ENCODE measurements around the gene MAPK4.

The MAPK4 gene

DNA sequence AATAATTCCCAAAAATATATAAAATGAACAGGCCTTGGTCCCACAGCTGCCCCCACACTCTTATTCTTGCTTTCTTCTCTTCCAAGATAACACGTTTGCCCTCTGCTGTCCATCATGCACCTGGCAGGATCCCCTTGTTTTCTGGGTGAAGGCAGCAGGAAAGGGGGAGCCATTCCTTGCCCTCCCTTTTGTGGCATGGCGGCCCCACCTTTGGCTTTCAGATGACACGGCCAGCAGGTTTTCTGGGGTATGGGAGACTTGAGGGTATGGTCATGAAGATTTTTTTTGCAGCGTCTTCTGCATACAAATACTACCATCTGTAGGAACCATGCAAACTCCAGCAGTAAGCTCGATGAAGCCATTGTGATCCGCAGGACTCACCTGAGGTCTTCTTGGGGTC, 118.8 kb downstream of the MAPK4 start (continued):
- TF ChIP-seq, protein P1, sequence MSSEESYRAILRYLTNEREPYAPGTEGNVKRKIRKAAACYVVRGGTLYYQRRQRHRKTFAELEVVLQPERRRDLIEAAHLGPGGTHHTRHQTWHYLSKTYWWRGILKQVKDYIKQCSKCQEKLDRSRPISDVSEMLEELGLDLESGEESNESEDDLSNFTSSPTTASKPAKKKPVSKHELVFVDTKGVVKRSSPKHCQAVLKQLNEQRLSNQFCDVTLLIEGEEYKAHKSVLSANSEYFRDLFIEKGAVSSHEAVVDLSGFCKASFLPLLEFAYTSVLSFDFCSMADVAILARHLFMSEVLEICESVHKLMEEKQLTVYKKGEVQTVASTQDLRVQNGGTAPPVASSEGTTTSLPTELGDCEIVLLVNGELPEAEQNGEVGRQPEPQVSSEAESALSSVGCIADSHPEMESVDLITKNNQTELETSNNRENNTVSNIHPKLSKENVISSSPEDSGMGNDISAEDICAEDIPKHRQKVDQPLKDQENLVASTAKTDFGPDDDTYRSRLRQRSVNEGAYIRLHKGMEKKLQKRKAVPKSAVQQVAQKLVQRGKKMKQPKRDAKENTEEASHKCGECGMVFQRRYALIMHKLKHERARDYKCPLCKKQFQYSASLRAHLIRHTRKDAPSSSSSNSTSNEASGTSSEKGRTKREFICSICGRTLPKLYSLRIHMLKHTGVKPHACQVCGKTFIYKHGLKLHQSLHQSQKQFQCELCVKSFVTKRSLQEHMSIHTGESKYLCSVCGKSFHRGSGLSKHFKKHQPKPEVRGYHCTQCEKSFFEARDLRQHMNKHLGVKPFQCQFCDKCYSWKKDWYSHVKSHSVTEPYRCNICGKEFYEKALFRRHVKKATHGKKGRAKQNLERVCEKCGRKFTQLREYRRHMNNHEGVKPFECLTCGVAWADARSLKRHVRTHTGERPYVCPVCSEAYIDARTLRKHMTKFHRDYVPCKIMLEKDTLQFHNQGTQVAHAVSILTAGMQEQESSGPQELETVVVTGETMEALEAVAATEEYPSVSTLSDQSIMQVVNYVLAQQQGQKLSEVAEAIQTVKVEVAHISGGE (tag by site-specific recombination; conservative IDR thresholded peaks at IDR 0.05; ENCODE audit: low read depth), result no peak
- no peak for TF ChIP-seq ZFP69B (tag by site-specific recombination; IDR thresholded peaks at IDR 0.05)

DNA sequence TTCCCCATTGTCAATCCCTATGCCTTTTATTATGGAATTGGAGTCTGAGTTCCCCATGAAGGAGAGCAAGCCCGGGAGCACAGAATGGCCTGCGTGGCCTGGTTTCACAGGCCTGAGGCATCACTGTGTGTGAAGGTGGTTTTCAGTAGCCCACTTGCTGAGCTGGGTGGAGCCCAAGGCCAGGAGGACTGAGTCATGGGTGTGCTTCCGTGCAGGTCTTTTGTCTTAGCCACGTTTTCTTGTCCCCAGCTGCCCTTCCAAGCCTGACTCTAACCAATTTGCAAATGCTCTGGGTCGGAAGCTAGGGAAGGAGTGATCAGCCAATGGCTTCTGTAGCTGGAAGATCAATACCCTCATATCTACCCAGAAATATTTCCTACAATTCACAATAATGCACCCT, 119.2 kb downstream of the MAPK4 start:
- no peaks in the 10 kb centered on the region for H3K9me3 ChIP-seq (ENCODE audit: control insufficient read depth, insufficient read depth, low read depth, low read length)
- POLR2A ChIA-PET, result interaction anchor here (1.2 kb wide), 1 partner anchor 120 kb away, joined by 5 read pairs; the partner anchor contains the start of gene MAPK4
- 0 out of 2 replicates have a peak, but pooled peaks cover 3% of the 10 kb centered on the region for H3K4me1 ChIP-seq (ENCODE audit: control insufficient read depth, insufficient read depth, low read length)
- CTCF ChIA-PET, result no interaction called here
- TF ChIP-seq TRIM28 (IDR thresholded peaks at IDR 0.05; ENCODE audit: borderline replicate concordance, low read length) (no peak), ZNF660 (tag by site-specific recombination; IDR thresholded peaks at IDR 0.05) (no peak), ZNF560 (tag by site-specific recombination; IDR thresholded peaks at IDR 0.05; ENCODE audit: borderline replicate concordance) (no peak), KLF7 (tag by site-specific recombination; IDR thresholded peaks at IDR 0.05; ENCODE audit: borderline replicate concordance) (no peak), REPIN1 (tag by site-specific recombination; IDR thresholded peaks at IDR 0.05; ENCODE audit: low read depth) (no peak), ZNF169 (tag by site-specific recombination; IDR thresholded peaks at IDR 0.05) (no peak), ZBTB21 (tag by site-specific recombination; IDR thresholded peaks at IDR 0.05) (no peak)
- TF ChIP-seq, protein P2, sequence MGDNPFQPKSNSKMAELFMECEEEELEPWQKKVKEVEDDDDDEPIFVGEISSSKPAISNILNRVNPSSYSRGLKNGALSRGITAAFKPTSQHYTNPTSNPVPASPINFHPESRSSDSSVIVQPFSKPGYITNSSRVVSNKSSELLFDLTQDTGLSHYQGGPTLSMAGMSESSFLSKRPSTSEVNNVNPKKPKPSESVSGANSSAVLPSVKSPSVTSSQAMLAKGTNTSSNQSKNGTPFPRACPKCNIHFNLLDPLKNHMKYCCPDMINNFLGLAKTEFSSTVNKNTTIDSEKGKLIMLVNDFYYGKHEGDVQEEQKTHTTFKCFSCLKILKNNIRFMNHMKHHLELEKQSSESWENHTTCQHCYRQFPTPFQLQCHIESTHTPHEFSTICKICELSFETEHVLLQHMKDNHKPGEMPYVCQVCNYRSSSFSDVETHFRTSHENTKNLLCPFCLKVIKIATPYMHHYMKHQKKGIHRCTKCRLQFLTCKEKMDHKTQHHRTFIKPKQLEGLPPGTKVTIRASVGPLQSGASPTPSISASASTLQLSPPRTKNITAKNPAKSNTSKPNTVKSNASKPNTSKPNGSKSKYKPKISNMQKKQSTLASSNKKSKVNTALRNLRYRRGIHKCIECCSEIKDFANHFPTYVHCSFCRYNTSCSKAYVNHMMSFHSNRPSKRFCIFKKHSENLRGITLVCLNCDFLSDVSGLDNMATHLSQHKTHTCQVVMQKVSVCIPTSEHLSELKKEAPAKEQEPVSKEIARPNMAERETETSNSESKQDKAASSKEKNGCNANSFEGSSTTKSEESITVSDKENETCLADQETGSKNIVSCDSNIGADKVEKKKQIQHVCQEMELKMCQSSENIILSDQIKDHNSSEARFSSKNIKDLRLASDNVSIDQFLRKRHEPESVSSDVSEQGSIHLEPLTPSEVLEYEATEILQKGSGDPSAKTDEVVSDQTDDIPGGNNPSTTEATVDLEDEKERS (tag by site-specific recombination; IDR thresholded peaks at IDR 0.05), result no peak
- H3K27ac ChIP-seq (ENCODE audit: extremely low read depth, low read depth, low read length), result no peak overlapping the region
- no peak overlapping the region for H3K4me3 ChIP-seq (ENCODE audit: low read depth, low read length)
- no peaks in the 10 kb centered on the region for H3K36me3 ChIP-seq (ENCODE audit: control insufficient read depth in 2 of 2, insufficient read depth in 1 of 2, low read length in 2 of 2)

DNA sequence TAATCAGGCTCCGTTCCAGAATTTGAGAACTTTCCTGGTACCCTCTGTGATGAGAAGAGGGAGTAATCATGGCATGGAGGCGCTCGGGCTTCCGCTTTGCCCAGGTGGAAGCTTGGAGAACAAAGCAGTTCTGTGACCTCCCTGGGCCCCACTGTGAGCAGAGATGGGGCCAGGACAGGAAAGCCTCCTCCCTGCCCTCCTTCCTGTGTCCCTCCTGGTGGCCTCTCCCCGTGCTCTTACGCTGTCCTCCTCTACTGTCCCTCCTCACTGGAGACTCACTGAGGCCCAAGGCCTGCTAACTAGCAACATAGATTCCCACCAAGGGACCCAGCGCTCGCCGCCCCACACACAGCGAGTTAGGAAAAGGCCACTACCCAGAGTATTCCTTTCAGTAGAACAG, 119.8 kb downstream of the MAPK4 start:
- H3K27ac ChIP-seq (ENCODE audit: extremely low read depth, low read depth, low read length), result no peak overlapping the region
- CTCF ChIA-PET, result no interaction called here
- 0 out of 2 replicates have a peak, but pooled peaks cover under 1% of the 10 kb centered on the region for H3K4me1 ChIP-seq (ENCODE audit: control insufficient read depth, insufficient read depth, low read length)
- TF ChIP-seq ZSCAN16 (tag by site-specific recombination; IDR thresholded peaks at IDR 0.05) (no peak), TCF7L2 (IDR thresholded peaks at IDR 0.05; ENCODE audit: borderline replicate concordance, low read depth, low read length) (no peak), GLI4 (tag by site-specific recombination; IDR thresholded peaks at IDR 0.05) (no peak), ZNF132 (tag by site-specific recombination; IDR thresholded peaks at IDR 0.05; ENCODE audit: borderline replicate concordance) (no peak)
- TF ChIP-seq, protein P3, sequence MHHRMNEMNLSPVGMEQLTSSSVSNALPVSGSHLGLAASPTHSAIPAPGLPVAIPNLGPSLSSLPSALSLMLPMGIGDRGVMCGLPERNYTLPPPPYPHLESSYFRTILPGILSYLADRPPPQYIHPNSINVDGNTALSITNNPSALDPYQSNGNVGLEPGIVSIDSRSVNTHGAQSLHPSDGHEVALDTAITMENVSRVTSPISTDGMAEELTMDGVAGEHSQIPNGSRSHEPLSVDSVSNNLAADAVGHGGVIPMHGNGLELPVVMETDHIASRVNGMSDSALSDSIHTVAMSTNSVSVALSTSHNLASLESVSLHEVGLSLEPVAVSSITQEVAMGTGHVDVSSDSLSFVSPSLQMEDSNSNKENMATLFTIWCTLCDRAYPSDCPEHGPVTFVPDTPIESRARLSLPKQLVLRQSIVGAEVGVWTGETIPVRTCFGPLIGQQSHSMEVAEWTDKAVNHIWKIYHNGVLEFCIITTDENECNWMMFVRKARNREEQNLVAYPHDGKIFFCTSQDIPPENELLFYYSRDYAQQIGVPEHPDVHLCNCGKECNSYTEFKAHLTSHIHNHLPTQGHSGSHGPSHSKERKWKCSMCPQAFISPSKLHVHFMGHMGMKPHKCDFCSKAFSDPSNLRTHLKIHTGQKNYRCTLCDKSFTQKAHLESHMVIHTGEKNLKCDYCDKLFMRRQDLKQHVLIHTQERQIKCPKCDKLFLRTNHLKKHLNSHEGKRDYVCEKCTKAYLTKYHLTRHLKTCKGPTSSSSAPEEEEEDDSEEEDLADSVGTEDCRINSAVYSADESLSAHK (tag by site-specific recombination; IDR thresholded peaks at IDR 0.05), result no peak
- TF ChIP-seq, protein P4, sequence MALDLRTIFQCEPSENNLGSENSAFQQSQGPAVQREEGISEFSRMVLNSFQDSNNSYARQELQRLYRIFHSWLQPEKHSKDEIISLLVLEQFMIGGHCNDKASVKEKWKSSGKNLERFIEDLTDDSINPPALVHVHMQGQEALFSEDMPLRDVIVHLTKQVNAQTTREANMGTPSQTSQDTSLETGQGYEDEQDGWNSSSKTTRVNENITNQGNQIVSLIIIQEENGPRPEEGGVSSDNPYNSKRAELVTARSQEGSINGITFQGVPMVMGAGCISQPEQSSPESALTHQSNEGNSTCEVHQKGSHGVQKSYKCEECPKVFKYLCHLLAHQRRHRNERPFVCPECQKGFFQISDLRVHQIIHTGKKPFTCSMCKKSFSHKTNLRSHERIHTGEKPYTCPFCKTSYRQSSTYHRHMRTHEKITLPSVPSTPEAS (tag by site-specific recombination; IDR thresholded peaks at IDR 0.05), result no peak
- TF ChIP-seq, protein P5, sequence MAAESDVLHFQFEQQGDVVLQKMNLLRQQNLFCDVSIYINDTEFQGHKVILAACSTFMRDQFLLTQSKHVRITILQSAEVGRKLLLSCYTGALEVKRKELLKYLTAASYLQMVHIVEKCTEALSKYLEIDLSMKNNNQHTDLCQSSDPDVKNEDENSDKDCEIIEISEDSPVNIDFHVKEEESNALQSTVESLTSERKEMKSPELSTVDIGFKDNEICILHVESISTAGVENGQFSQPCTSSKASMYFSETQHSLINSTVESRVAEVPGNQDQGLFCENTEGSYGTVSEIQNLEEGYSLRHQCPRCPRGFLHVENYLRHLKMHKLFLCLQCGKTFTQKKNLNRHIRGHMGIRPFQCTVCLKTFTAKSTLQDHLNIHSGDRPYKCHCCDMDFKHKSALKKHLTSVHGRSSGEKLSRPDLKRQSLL (tag by site-specific recombination; IDR thresholded peaks at IDR 0.05), result no peak
- POLR2A ChIA-PET, result interaction anchor here (1.2 kb wide), 1 partner anchor 120 kb away, joined by 5 read pairs; the partner anchor contains the start of gene MAPK4
- H3K36me3 ChIP-seq (ENCODE audit: control insufficient read depth in 2 of 2, insufficient read depth in 1 of 2, low read length in 2 of 2), result no peaks in the 10 kb centered on the region
- H3K9me3 ChIP-seq (ENCODE audit: control insufficient read depth, insufficient read depth, low read depth, low read length), result no peaks in the 10 kb centered on the region
- no peak overlapping the region for H3K4me3 ChIP-seq (ENCODE audit: low read depth, low read length)

All from HEK293 (cell line).